NB4 (cell line): ENCODE measurements around the gene PDE12.

ENCODE experiments used
- MYC ChIP-seq: IDR thresholded peaks from 2 replicates; pipeline ENCODE4 v1.6.1; 2011; ENCODE audit warnings: low read depth, low read length
- TF ChIP-seq, protein P1 (sequence below): IDR thresholded peaks from one replicate; pipeline ENCODE4 v1.5.1; 2012; ENCODE audit warnings: low read depth, low read length

DNA sequence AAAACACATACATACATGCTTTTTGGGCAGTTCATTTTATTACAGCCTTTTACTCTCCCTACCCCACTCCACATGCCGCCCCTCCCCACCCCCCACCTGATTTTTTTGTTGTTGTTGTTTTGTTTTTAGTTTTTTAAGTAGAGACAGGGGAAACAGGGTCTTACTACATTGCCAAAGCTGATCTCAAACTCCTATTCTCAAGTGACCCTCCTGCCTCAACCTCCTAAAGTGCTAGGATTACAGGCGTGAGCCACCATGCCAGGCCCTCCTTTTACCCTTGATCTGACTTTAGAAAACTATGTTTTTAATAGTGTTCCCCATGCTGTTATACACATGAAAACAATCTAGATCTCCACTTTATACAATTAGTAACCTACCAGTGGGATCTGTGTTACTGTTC is 14.8 kb downstream of the PDE12 start:
- TF ChIP-seq, protein P1, sequence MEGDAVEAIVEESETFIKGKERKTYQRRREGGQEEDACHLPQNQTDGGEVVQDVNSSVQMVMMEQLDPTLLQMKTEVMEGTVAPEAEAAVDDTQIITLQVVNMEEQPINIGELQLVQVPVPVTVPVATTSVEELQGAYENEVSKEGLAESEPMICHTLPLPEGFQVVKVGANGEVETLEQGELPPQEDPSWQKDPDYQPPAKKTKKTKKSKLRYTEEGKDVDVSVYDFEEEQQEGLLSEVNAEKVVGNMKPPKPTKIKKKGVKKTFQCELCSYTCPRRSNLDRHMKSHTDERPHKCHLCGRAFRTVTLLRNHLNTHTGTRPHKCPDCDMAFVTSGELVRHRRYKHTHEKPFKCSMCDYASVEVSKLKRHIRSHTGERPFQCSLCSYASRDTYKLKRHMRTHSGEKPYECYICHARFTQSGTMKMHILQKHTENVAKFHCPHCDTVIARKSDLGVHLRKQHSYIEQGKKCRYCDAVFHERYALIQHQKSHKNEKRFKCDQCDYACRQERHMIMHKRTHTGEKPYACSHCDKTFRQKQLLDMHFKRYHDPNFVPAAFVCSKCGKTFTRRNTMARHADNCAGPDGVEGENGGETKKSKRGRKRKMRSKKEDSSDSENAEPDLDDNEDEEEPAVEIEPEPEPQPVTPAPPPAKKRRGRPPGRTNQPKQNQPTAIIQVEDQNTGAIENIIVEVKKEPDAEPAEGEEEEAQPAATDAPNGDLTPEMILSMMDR, result no peak
- no peak for TF ChIP-seq MYC
